Left lung (tissue), 10 donors: ENCODE data around the gene PDE3B. TPM values are rescaled to one million over a fixed set of nuclear protein-coding genes. Genes with fewer than 3 reads are reported as not detected.

Experiments used
- ATAC-seq: fragments of 200-7000 bp; cut with Tn5 transposase; one replicate; pipeline ENCODE4 v1.9.1; 2020; ENCODE audit warnings: moderate library complexity
- DNase-seq, 4 donors: peaks; one replicate each; pipeline ENCODE4 v3.0.0-alpha.2; 2013 to 2020
- H3K27ac ChIP-seq, 2 donors: fragments of 200-600 bp; sonication (generic) in 1 of 2; one replicate each; pipeline versions ENCODE4 v1.5.0 to v1.8.0; 2020 to 2021
- H3K27me3 ChIP-seq, 2 donors: fragments of 200-600 bp; sonication (generic) in 1 of 2; one replicate each; pipeline versions ENCODE4 v1.5.0 to v1.8.0; 2020 to 2021
- H3K36me3 ChIP-seq, 2 donors: fragments of 200-600 bp; sonication (generic) in 1 of 2; one replicate each; pipeline versions ENCODE4 v1.5.0 to v1.8.0; 2020 to 2021
- H3K4me1 ChIP-seq, 2 donors: fragments of 200-600 bp; one replicate each; pipeline ENCODE4 v1.8.0; 2021
- H3K4me3 ChIP-seq, 2 donors: fragments of 200-600 bp; sonication (generic) in 1 of 2; one replicate each; pipeline versions ENCODE4 v1.5.0 to v1.8.0; 2020 to 2021; ENCODE audit warnings: mild to moderate bottlenecking in 1 of 2
- H3K9me3 ChIP-seq, 2 donors: fragments of 200-600 bp; sonication (generic) in 1 of 2; one replicate each; pipeline versions ENCODE4 v1.5.0 to v1.8.0; 2020 to 2021
- intact Hi-C, 2 donors: fragments of 100-400 bp; cut with DNase I; formaldehyde crosslinking; loops; one replicate each; pipeline versions ENCODE4 v1.11.2 to v1.14.2; 2022
- polyA plus RNA-seq, 6 donors: library from polyadenylated mRNA; unstranded; fragments of 120-200 nt; gene quantifications; one replicate each; pipeline ENCODE4 v1.2.1, GENCODE V29; 2013; ENCODE audit not compliant: insufficient read length in 6 of 6
- total RNA-seq, 2 donors: library from RNA; stranded (reverse); fragmentation: NEBNext Ultra II Directional; extraction: Animal tissue kit (Norgen Biotek cat#: 25700); gene quantifications; one replicate each; pipeline ENCODE4 v1.2.1, GENCODE V29; 2021
- TF ChIP-seq, protein P1 (sequence below), 2 donors: fragments of 200-600 bp; sonication (generic) in 1 of 2; IDR thresholded peaks; one replicate each; pipeline versions ENCODE4 v1.5.0 to v1.8.0; 2021; ENCODE audit warnings: antibody characterized with exemption in 2 of 2
- donor health status: DM: no; HTN: yes; CAD: no.
- donor health status: DM: no; HTN: no; CAD: no.

PDE3B gene
- total and polyA plus RNA-seq, 8 donors: 17.0 to 36.2 (median 30.9) TPM

GRCh38 chr11:14819596-14819995 is 176.0 kb downstream of the PDE3B start:
- H3K36me3 ChIP-seq: peaks cover 0 to 6% of the 10 kb centered on the region in 2 donors
- no peaks in the 10 kb centered on the region for H3K9me3 ChIP-seq
- intact Hi-C loops: no loop called here
- TF ChIP-seq, protein P1, sequence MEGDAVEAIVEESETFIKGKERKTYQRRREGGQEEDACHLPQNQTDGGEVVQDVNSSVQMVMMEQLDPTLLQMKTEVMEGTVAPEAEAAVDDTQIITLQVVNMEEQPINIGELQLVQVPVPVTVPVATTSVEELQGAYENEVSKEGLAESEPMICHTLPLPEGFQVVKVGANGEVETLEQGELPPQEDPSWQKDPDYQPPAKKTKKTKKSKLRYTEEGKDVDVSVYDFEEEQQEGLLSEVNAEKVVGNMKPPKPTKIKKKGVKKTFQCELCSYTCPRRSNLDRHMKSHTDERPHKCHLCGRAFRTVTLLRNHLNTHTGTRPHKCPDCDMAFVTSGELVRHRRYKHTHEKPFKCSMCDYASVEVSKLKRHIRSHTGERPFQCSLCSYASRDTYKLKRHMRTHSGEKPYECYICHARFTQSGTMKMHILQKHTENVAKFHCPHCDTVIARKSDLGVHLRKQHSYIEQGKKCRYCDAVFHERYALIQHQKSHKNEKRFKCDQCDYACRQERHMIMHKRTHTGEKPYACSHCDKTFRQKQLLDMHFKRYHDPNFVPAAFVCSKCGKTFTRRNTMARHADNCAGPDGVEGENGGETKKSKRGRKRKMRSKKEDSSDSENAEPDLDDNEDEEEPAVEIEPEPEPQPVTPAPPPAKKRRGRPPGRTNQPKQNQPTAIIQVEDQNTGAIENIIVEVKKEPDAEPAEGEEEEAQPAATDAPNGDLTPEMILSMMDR (IDR thresholded peaks at IDR 0.05): no peak
- ATAC-seq (no peak), DNase-seq (no peak)
- H3K27me3 ChIP-seq: no peaks in the 10 kb centered on the region
- no peak overlapping the region for H3K4me3 ChIP-seq
- no peaks in the 10 kb centered on the region for H3K4me1 ChIP-seq
- H3K27ac ChIP-seq: no peak overlapping the region

DNA sequence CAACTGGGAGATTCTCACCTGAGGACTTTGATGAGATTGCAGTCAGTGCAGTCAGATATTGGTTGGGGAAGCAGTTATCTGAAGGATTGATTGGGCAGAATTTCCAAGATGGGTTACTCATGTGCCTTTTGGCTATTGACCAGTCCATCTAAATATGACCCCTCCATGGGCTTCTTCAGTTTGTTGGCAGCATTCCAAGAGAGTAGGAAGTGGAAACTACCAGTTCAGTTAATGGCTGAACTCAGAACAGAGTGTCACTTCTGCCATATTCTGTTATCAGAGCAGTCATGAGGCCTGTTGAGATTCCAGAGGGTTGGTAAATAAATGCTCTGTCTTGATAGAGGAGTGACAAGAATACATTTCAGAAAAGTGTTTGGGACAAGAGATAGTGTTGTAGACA is 177.4 kb downstream of the PDE3B start:
- DNase-seq: no peak
- ATAC-seq: no peak
- no peak overlapping the region for H3K27ac ChIP-seq
- peaks cover 0 to 6% of the 10 kb centered on the region in 2 donors for H3K36me3 ChIP-seq
- no peaks in the 10 kb centered on the region for H3K9me3 ChIP-seq
- H3K27me3 ChIP-seq: no peaks in the 10 kb centered on the region
- H3K4me1 ChIP-seq: no peaks in the 10 kb centered on the region
- no peak overlapping the region for H3K4me3 ChIP-seq
- TF ChIP-seq, protein P1 (IDR thresholded peaks at IDR 0.05): no peak
- intact Hi-C loops: no loop called here

DNA sequence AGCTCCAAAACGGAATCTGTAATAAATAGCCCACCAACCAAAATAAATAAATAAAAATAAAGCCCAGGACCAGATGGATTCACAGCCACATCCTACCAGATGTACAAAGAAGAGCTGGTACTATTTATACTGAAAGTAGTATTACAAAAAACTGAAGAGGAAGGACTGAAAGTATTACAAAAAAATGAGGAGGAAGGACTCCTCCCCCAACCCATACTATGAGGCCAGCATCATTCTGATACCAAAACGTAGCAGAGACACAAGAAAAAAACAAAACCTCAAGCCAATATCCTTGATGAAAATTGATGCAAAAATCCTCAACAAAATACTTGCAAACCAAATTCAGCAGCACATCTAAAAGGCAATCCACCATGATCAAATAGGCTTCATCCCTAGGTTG is 183.0 kb downstream of the PDE3B start:
- Histone ChIP-seq H3K27me3 (no peaks in the 10 kb centered on the region), H3K36me3 (peaks cover 0 to 6% of the 10 kb centered on the region in 2 donors), H3K4me3 (no peak overlapping the region), H3K9me3 (no peaks in the 10 kb centered on the region), H3K27ac (no peak overlapping the region), H3K4me1 (no peaks in the 10 kb centered on the region)
- intact Hi-C loops: no loop called here
- TF ChIP-seq, protein P1 (IDR thresholded peaks at IDR 0.05): no peak
- DNase-seq: no peak
- ATAC-seq: no peak

GRCh38 chr11:14835496-14836492 is 192.2 kb downstream of the PDE3B start:
- no peak overlapping the region for H3K27ac ChIP-seq
- ATAC-seq (no peak), DNase-seq (peak in 1 of 4 donors; percentile 2)
- H3K9me3 ChIP-seq: no peaks in the 10 kb centered on the region
- intact Hi-C loops: no loop called here
- H3K27me3 ChIP-seq: no peaks in the 10 kb centered on the region
- H3K4me1 ChIP-seq: no peaks in the 10 kb centered on the region
- H3K4me3 ChIP-seq: no peak overlapping the region
- no peaks in the 10 kb centered on the region for H3K36me3 ChIP-seq
- TF ChIP-seq, protein P1 (IDR thresholded peaks at IDR 0.05): no peak

DNA sequence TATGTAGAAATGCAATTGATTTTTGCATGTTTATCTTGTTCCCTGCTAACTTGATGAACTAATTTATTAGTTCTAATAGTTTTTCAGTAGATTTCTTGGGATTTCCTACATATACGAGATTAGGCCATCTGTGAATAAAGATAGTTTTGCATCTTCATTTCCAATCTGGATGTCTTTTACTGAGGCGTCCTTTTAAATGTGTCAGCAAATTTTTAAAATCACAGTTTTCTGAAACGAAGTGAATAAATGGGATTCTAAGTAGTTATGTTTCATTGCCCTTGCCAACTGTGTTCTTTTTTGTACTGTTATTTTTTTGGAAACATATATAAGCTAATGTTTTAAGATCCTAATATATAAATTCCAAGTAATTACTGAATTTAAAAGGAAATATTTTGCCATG is 198.4 kb downstream of the PDE3B start:
- no peak overlapping the region for H3K27ac ChIP-seq
- no peaks in the 10 kb centered on the region for H3K4me1 ChIP-seq
- H3K9me3 ChIP-seq: no peaks in the 10 kb centered on the region
- ATAC-seq (no peak), DNase-seq (no peak)
- no peak overlapping the region for H3K4me3 ChIP-seq
- TF ChIP-seq, protein P1 (IDR thresholded peaks at IDR 0.05): no peak
- no peaks in the 10 kb centered on the region for H3K27me3 ChIP-seq
- H3K36me3 ChIP-seq: peaks cover 0 to 11% of the 10 kb centered on the region in 2 donors
- intact Hi-C loops: no loop called here
